ENCODE results near the gene DHRSX. TPM values are rescaled to one million over a fixed set of nuclear protein-coding genes. Genes with fewer than 3 reads are reported as not detected.
"Not testable (repeated sequence)": the region's sequence is repeated elsewhere in the genome, so short reads cannot be mapped to it uniquely, and the experiment has no call there.

The DHRSX gene
- total RNA-seq, 3 donors from 2014 or later: 24.3 to 39.0 (median 29.2) TPM

GRCh38 chrX:2316534-2316933 is 184.2 kb downstream of the DHRSX start:
- intact Hi-C loops (cut with DNase I; ENCODE audit: low total_unique reads): no loop called here
- no peaks in the 10 kb centered on the region for H3K9me3 ChIP-seq
- H3K27me3 ChIP-seq: no peaks in the 10 kb centered on the region
- H3K27ac ChIP-seq: no peak overlapping the region
- no peak for DNase-seq (ENCODE audit: low spot score in 2 of 2)
- H3K4me1 ChIP-seq: no peaks in the 10 kb centered on the region
- H3K4me3 ChIP-seq: no peak overlapping the region
- TF ChIP-seq POLR2AphosphoS5 (IDR thresholded peaks at IDR 0.05) (no peak), CTCF (IDR thresholded peaks at IDR 0.05) (no peak), POLR2A (IDR thresholded peaks at IDR 0.05) (no peak)
- no peaks in the 10 kb centered on the region for H3K36me3 ChIP-seq

GRCh38 chrX:2315434-2315833 is 185.3 kb downstream of the DHRSX start:
- Histone ChIP-seq H3K9me3 (no peaks in the 10 kb centered on the region), H3K36me3 (no peaks in the 10 kb centered on the region), H3K27ac (no peak overlapping the region), H3K4me1 (no peaks in the 10 kb centered on the region), H3K27me3 (no peaks in the 10 kb centered on the region), H3K4me3 (no peak overlapping the region)
- intact Hi-C loops (cut with DNase I; ENCODE audit: low total_unique reads): no loop called here
- DNase-seq (ENCODE audit: low spot score in 2 of 2): no peak
- TF ChIP-seq CTCF (IDR thresholded peaks at IDR 0.05): no peak
- TF ChIP-seq POLR2AphosphoS5 (IDR thresholded peaks at IDR 0.05): no peak
- no peak for TF ChIP-seq POLR2A (IDR thresholded peaks at IDR 0.05)

GRCh38 chrX:2314831-2315365 is 185.9 kb downstream of the DHRSX start:
- Histone ChIP-seq H3K4me3 (no peak overlapping the region), H3K27ac (no peak overlapping the region), H3K36me3 (no peaks in the 10 kb centered on the region), H3K27me3 (no peaks in the 10 kb centered on the region), H3K9me3 (no peaks in the 10 kb centered on the region), H3K4me1 (no peaks in the 10 kb centered on the region)
- TF ChIP-seq CTCF (IDR thresholded peaks at IDR 0.05): no peak
- TF ChIP-seq POLR2A (IDR thresholded peaks at IDR 0.05): no peak
- TF ChIP-seq POLR2AphosphoS5 (IDR thresholded peaks at IDR 0.05): no peak
- intact Hi-C loops (cut with DNase I; ENCODE audit: low total_unique reads): no loop called here
- DNase-seq (ENCODE audit: low spot score in 2 of 2): no peak

GRCh38 chrX:2313864-2314640 is 186.7 kb downstream of the DHRSX start:
- Histone ChIP-seq H3K27ac (no peak overlapping the region), H3K4me1 (no peaks in the 10 kb centered on the region), H3K4me3 (no peak overlapping the region), H3K9me3 (no peaks in the 10 kb centered on the region), H3K27me3 (no peaks in the 10 kb centered on the region), H3K36me3 (no peaks in the 10 kb centered on the region)
- DNase-seq (ENCODE audit: low spot score in 2 of 2): no peak
- TF ChIP-seq POLR2AphosphoS5 (IDR thresholded peaks at IDR 0.05) (no peak), CTCF (IDR thresholded peaks at IDR 0.05) (no peak), POLR2A (IDR thresholded peaks at IDR 0.05) (no peak)
- intact Hi-C loops (cut with DNase I; ENCODE audit: low total_unique reads): no loop called here

- H3K27me3 ChIP-seq; H3K9me3 ChIP-seq; DNase-seq (ENCODE audit: low spot score in 2 of 2); H3K36me3 ChIP-seq; H3K27ac ChIP-seq; H3K4me3 ChIP-seq; intact Hi-C loops (cut with DNase I; ENCODE audit: low total_unique reads); H3K4me1 ChIP-seq: not testable (repeated sequence)
These were observed 188.7 kb downstream of the DHRSX start for GRCh38 chrX:2312061-2312591.

Data from breast epithelium (tissue), 4 donors.